HepG2 (cell line): Measurements from ENCODE around the gene SYNM. TPM values are rescaled to one million over a fixed set of nuclear protein-coding genes. Genes with fewer than 3 reads are reported as not detected.

Source experiments
- ATAC-seq: fragments of 200-7000 bp; cut with Tn5 transposase; 3 replicates; pipeline ENCODE4 v1.9.1; 2020; ENCODE audit warnings: mild to moderate bottlenecking, moderate library complexity
- BruUV-seq: library from RNA; stranded (reverse); fragments of 400-500 nt; replicated peaks from 2 replicates; lab custom pipeline; 2021; lab: Mats Ljungman, UMichigan
- CTCF ChIA-PET: fragments of 300-600 bp; formaldehyde crosslinking; extraction: SDS; loops from one replicate; lab custom pipeline; 2021; ENCODE audit warnings: low total read pairs, inconsistent platforms, low intra/inter-chr PET ratio; lab: Yijun Ruan, JAX
- POLR2A ChIA-PET: fragments of 350-600 bp; sonication (Branson Sonifier 250); formaldehyde crosslinking; loops from one replicate; lab custom pipeline; 2020; ENCODE audit warnings: antibody characterized with exemption, inconsistent platforms; lab: Yijun Ruan, JAX
- DNase-seq: peaks from one replicate; pipeline ENCODE4 v3.0.0-alpha.2; 2015; ENCODE audit warnings: low spot score
- FAIRE-seq: peaks from 3 replicates; lab custom pipeline; 2011; peaks lifted over from hg19 to GRCh38; lab: Jason Lieb, UNC
- H2AFZ ChIP-seq: one replicate; pipeline ENCODE4 v1.6.1; 2011; ENCODE audit warnings: low read length, inconsistent platforms
- H3K27ac ChIP-seq: fragments of 300-600 bp; 3 replicates; pipeline ENCODE4 v1.8.0; 2011; ENCODE audit warnings: mixed run types, mild to moderate bottlenecking, mixed read lengths, low read length, inconsistent platforms; ENCODE audit not compliant: insufficient read depth; ENCODE audit errors: extremely low read length
- H3K27me3 ChIP-seq, 2 experiments: fragments of 200-600 bp in 1 of 2; 2 replicates in 1 of 2; 3 replicates in 1 of 2; pipeline versions ENCODE4 v1.6.0 to v1.8.0; 2011; ENCODE audit warnings: low read length in 2 of 2, mild to moderate bottlenecking in 2 of 2, moderate library complexity in 2 of 2, inconsistent platforms in 1 of 2; ENCODE audit not compliant: insufficient read depth in 2 of 2, control insufficient read depth in 1 of 2
- H3K36me3 ChIP-seq, 2 experiments: fragments of 200-600 bp in 1 of 2; replicated peaks in 1 of 2; 2 replicates in 1 of 2; 3 replicates in 1 of 2; pipeline versions ENCODE4 v1.5.1 to v1.8.0; 2011; ENCODE audit warnings: low read length in 2 of 2, inconsistent platforms in 1 of 2; ENCODE audit not compliant: insufficient read depth in 2 of 2, control insufficient read depth in 1 of 2
- H3K4me1 ChIP-seq: 2 replicates; pipeline ENCODE4 v1.5.1; 2012; ENCODE audit warnings: low read length, inconsistent platforms; ENCODE audit not compliant: insufficient read depth
- H3K4me2 ChIP-seq: 2 replicates; pipeline ENCODE4 v1.6.0; 2011; ENCODE audit warnings: low read depth, low read length, inconsistent platforms
- H3K4me3 ChIP-seq, 3 experiments: fragments of 200-600 bp in 1 of 3; sonication (generic), shearing (Covaris generic) in 1 of 3; replicated peaks in 1 of 3; 2 replicates each; pipeline ENCODE4 v1.5.1; 2011 to 2016; ENCODE audit warnings: low read length in 3 of 3, inconsistent platforms in 2 of 3, low read depth in 2 of 3, mild to moderate bottlenecking in 2 of 3, control low read depth in 1 of 3, mixed read lengths in 1 of 3; ENCODE audit not compliant: insufficient read depth in 1 of 3
- H3K79me2 ChIP-seq: one replicate; pipeline ENCODE4 v1.6.1; 2011; ENCODE audit warnings: low read length, inconsistent platforms; ENCODE audit not compliant: insufficient read depth
- H3K9ac ChIP-seq: 2 replicates; pipeline ENCODE4 v1.6.0; 2011; ENCODE audit warnings: mild to moderate bottlenecking, low read depth, low read length, inconsistent platforms; ENCODE audit not compliant: insufficient read depth
- H3K9me3 ChIP-seq: 2 replicates; pipeline ENCODE4 v1.5.1; 2012; ENCODE audit warnings: mild to moderate bottlenecking, low read length
- H4K20me1 ChIP-seq: 2 replicates; pipeline ENCODE4 v1.6.0; 2011; ENCODE audit warnings: inconsistent platforms, mild to moderate bottlenecking, low read length, moderate library complexity; ENCODE audit not compliant: insufficient read depth
- CENPX ChIP-seq: sonication (generic); formaldehyde crosslinking; IDR thresholded peaks from 2 replicates; pipeline ENCODE4 v1.9.0; 2021; ENCODE audit warnings: mild to moderate bottlenecking, missing genetic modification reagents, moderate library complexity
- GABPB1 ChIP-seq: IDR thresholded peaks from 2 replicates; pipeline ENCODE4 v1.6.1; 2016; ENCODE audit warnings: mild to moderate bottlenecking, missing genetic modification reagents, moderate library complexity, missing compliant biosample characterization
- GATAD1 ChIP-seq: IDR thresholded peaks from 2 replicates; pipeline ENCODE4 v1.6.1; 2016; ENCODE audit warnings: missing genetic modification reagents, missing compliant biosample characterization
- SNAI1 ChIP-seq: sonication (generic); formaldehyde crosslinking; IDR thresholded peaks from 2 replicates; pipeline ENCODE4 v1.5.0; 2020; ENCODE audit warnings: mild to moderate bottlenecking, missing genetic modification reagents, borderline replicate concordance
- ZFP36L2 ChIP-seq: sonication (generic); formaldehyde crosslinking; IDR thresholded peaks from 2 replicates; pipeline ENCODE4 v1.4.0; 2020; ENCODE audit warnings: missing genetic modification reagents
- ZNF331 ChIP-seq: sonication (generic); formaldehyde crosslinking; IDR thresholded peaks from 2 replicates; pipeline ENCODE4 v1.4.0; 2020; ENCODE audit warnings: missing genetic modification reagents
- ZNF350 ChIP-seq: sonication (generic); formaldehyde crosslinking; IDR thresholded peaks from 2 replicates; pipeline ENCODE4 v1.4.0; 2020; ENCODE audit warnings: mild to moderate bottlenecking, low read depth, missing genetic modification reagents, borderline replicate concordance
- WGBS: methylation state at CpG from one replicate; pipeline ENCODE4 v1.1.6; 2017; ENCODE audit warnings: low lambda C conversion rate; 5-methylcytosine and 5-hydroxymethylcytosine counted together
- in situ Hi-C: cut with HindIII; loops from 2 replicates; pipeline ENCODE4 v1.10.0; 2017; ENCODE audit warnings: low pct_unique_long_range_greater_than_20kb; ENCODE audit not compliant: extremely low pct_ligation_motif_present
- intact Hi-C: fragments of 100-400 bp; cut with micrococcal nuclease; formaldehyde crosslinking; loops from one replicate; pipeline ENCODE4 v1.10.0; 2022; ENCODE audit not compliant: unreplicated experiment
- polyA plus RNA-seq, 8 experiments: library from polyadenylated mRNA; depleted of rRNA in 3 of 8; stranded (reverse) in 7 of 8; unstranded in 1 of 8; fragments of >200 nt; fragmentation: Illumina TruSeq in 4 of 8; extraction: Trizol in 4 of 8; gene quantifications; 2 replicates each; pipeline versions ENCODE4 v1.2.1 to v1.2.3, GENCODE V29; 2011 to 2016; ENCODE audit warnings: low read depth in 4 of 8, missing spikeins in 1 of 8, mixed read lengths in 1 of 8; ENCODE audit not compliant: insufficient read depth in 1 of 8
- total RNA-seq, 5 experiments: library from RNA; depleted of rRNA; stranded (reverse); fragments of >200 nt; fragmentation: Illumina TruSeq; extraction: Trizol; gene quantifications; 2 replicates each; pipeline ENCODE4 v1.2.3, GENCODE V29; 2016; ENCODE audit warnings: low read depth in 1 of 5
- TF ChIP-seq, protein P1 (sequence below): sonication (generic); formaldehyde crosslinking; conservative IDR thresholded peaks from 2 replicates; pipeline ENCODE4 v1.8.1; 2023; ENCODE audit warnings: missing genetic modification reagents
- TF ChIP-seq, protein P2 (sequence below): sonication (generic); formaldehyde crosslinking; IDR thresholded peaks from 2 replicates; pipeline ENCODE4 v1.5.0; 2020; ENCODE audit warnings: missing genetic modification reagents, mild to moderate bottlenecking, borderline replicate concordance
- TF ChIP-seq, protein P3 (sequence below): sonication (generic); formaldehyde crosslinking; IDR thresholded peaks from 2 replicates; pipeline ENCODE4 v1.5.0; 2020; ENCODE audit warnings: mild to moderate bottlenecking, missing genetic modification reagents, borderline replicate concordance

SYNM gene
- total and polyA plus RNA-seq, 2 of the 13 experiments (the other 11 are each of a cell fraction or from before 2014, with no cell fraction given) = 1.1 to 3.7 TPM

GRCh38 chr15:99137877-99138276 lies 33.0 kb downstream of the SYNM start:
- no peaks in the 10 kb centered on the region for H3K79me2 ChIP-seq
- peaks cover 26% of the 10 kb centered on the region for H3K4me1 ChIP-seq
- in situ Hi-C loops (no loop called here), intact Hi-C loops (no loop called here)
- H3K36me3 ChIP-seq = peaks cover 0 to 11% of the 10 kb centered on the region in 2 experiments; a peak in 3 of 5 replicates
- TF ChIP-seq, protein P1, sequence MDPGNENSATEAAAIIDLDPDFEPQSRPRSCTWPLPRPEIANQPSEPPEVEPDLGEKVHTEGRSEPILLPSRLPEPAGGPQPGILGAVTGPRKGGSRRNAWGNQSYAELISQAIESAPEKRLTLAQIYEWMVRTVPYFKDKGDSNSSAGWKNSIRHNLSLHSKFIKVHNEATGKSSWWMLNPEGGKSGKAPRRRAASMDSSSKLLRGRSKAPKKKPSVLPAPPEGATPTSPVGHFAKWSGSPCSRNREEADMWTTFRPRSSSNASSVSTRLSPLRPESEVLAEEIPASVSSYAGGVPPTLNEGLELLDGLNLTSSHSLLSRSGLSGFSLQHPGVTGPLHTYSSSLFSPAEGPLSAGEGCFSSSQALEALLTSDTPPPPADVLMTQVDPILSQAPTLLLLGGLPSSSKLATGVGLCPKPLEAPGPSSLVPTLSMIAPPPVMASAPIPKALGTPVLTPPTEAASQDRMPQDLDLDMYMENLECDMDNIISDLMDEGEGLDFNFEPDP (CRISPR knock-in tag) = no peak
- TF ChIP-seq GABPB1 = no peak
- TF ChIP-seq, protein P2, sequence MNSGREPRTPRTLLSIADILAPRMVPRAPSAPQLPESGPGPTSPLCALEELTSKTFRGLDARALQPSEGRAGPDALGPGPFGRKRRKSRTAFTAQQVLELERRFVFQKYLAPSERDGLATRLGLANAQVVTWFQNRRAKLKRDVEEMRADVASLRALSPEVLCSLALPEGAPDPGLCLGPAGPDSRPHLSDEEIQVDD (CRISPR knock-in tag) = no peak
- TF ChIP-seq ZNF350 (CRISPR knock-in tag) = no peak
- TF ChIP-seq GATAD1 (CRISPR knock-in tag) = no peak
- no peak for TF ChIP-seq ZNF331 (CRISPR knock-in tag)
- TF ChIP-seq ZFP36L2 (CRISPR knock-in tag) = no peak
- TF ChIP-seq, protein P3, sequence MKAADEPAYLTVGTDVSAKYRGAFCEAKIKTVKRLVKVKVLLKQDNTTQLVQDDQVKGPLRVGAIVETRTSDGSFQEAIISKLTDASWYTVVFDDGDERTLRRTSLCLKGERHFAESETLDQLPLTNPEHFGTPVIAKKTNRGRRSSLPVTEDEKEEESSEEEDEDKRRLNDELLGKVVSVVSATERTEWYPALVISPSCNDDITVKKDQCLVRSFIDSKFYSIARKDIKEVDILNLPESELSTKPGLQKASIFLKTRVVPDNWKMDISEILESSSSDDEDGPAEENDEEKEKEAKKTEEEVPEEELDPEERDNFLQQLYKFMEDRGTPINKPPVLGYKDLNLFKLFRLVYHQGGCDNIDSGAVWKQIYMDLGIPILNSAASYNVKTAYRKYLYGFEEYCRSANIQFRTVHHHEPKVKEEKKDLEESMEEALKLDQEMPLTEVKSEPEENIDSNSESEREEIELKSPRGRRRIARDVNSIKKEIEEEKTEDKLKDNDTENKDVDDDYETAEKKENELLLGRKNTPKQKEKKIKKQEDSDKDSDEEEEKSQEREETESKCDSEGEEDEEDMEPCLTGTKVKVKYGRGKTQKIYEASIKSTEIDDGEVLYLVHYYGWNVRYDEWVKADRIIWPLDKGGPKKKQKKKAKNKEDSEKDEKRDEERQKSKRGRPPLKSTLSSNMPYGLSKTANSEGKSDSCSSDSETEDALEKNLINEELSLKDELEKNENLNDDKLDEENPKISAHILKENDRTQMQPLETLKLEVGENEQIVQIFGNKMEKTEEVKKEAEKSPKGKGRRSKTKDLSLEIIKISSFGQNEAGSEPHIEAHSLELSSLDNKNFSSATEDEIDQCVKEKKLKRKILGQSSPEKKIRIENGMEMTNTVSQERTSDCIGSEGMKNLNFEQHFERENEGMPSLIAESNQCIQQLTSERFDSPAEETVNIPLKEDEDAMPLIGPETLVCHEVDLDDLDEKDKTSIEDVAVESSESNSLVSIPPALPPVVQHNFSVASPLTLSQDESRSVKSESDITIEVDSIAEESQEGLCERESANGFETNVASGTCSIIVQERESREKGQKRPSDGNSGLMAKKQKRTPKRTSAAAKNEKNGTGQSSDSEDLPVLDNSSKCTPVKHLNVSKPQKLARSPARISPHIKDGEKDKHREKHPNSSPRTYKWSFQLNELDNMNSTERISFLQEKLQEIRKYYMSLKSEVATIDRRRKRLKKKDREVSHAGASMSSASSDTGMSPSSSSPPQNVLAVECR = no peak
- TF ChIP-seq CENPX (CRISPR knock-in tag) = no peak
- TF ChIP-seq SNAI1 = no peak
- no peaks in the 10 kb centered on the region for H4K20me1 ChIP-seq
- no peak overlapping the region for H2AFZ ChIP-seq
- H3K4me2 ChIP-seq = no peak overlapping the region
- no peaks in the 10 kb centered on the region for H3K27me3 ChIP-seq
- FAIRE-seq (no peak), ATAC-seq (no peak), DNase-seq (no peak)
- no peaks in the 10 kb centered on the region for H3K9me3 ChIP-seq
- H3K4me3 ChIP-seq = no peak overlapping the region
- POLR2A ChIA-PET = no interaction called here
- no peak overlapping the region for H3K9ac ChIP-seq
- BruUV-seq = no TSS peak
- H3K27ac ChIP-seq = no peak overlapping the region
- WGBS = 100% methylated on average over 1 of the region's 5 CpGs
- CTCF ChIA-PET = no interaction called here
